HTR-8/SVneo (cell line): ENCODE measurements around the gene CST6.
"Not testable (repeated sequence)": the region's sequence is repeated elsewhere in the genome, so short reads cannot be mapped to it uniquely, and the experiment has no call there.

Experiments
- DNase-seq: peaks from one replicate; pipeline ENCODE4 v3.0.0; 2011; ENCODE audit warnings: low spot score, mixed read lengths; ENCODE audit not compliant: insufficient read length
- FAIRE-seq: peaks from 2 replicates; lab custom pipeline; 2011; peaks lifted over from hg19 to GRCh38; lab: Jason Lieb, UNC

CST6 gene

DNA sequence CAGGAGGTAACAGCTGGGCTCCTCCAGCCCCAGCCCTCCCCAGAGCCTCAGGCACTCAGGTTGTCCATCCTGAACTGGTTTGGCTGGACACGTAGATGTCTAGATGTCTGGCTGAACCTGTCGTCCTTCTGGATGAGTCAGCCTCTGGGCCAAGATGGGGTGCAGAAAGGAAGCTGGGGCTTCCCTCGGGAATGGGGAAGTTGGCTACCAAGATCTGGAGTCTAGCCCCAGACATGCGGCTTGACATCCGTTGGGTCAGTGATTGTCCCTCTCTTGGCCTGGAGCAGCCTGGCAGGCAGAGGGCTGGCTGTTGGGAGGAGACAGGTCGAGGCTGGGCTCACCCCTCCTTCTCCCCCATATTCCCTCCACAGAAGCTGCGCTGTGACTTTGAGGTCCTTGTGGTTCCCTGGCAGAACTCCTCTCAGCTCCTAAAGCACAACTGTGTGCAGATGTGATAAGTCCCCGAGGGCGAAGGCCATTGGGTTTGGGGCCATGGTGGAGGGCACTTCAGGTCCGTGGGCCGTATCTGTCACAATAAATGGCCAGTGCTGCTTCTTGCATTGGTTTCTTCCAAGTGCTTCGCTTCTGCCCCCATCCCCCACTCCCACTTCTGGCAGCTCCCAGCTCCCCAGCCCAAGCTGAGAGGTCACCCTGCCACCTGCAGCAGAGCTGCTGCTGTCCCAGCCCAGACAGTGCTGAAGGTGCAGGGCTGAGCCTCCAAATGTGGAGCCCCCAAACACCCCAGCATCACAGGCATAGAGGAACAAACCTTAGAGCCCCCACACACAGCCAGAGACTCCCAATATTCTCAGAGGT is 1.3 kb downstream of the CST6 start:
- FAIRE-seq (peak; percentile 90), DNase-seq (no peak)

DNA sequence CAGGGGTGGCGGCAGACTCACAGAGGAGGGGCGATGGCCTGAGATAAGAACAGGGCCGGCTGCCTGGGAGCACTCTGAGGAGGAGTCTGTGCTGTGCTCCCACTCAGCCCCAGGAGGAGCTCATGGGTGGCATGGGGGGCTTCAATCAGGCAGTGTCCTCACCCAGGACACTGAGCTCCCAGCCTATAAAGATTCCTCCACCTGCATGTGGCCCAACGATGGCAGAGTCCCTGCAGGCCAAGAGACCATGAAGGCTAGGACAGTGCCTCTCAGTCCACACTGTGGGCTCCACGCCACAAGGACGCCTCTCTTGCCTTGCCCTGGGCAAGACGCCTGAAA is 1.9 kb downstream of the CST6 start:
- FAIRE-seq (no peak), DNase-seq (no peak)

DNA sequence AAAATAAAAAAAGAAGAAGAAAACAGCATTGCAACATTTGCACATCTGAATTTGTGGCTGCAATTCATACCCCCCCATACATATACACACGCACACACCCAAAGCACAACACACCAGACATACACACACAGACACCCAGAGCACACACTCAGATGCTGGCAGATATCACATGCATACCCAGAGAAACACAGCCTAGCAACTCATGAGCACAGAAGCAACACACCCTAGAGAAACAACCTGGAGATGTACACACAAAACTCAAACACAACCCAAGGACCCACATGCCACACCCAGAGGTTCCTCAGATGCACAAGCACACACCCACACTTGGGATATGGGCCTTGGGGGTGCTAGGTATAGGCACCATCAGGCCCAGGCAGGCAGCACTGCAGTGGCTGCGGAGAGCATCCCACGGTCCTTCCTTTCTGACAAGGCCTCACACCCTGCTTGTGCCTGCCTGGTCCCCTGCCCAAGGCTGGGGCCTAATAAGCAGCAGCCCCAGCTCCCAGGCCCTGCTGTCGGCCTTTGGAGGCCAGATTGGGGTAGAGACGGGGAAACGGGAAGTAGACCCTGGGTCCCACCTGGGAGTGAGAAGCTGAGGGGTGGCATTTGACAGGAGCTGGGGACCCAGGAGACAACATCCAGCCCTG is 3.1 kb downstream of the CST6 start:
- FAIRE-seq (no peak), DNase-seq (no peak)

DNA sequence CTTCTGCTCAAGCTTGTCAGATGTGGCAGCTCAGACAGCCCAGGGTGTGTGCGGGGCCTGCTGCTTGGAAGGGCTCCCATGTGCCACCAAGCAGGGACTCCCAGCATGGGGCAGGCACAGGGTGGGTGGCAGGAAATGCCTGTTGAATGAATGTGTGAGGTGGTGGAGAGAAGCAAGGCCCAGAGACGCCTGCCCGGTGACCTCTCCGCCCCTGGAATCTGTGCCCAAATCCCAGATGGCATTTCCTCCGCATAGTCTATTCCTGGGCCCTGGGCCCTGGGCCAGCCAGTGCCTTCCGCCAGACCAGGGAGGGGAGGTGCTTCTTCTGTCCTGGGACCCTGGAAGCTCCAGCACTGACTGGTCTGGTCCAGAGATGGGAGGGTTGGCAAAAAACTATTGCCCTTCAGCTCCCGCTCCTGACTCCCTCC is 3.7 kb downstream of the CST6 start:
- FAIRE-seq (peak; percentile 99), DNase-seq (peak; percentile 83)

DNA sequence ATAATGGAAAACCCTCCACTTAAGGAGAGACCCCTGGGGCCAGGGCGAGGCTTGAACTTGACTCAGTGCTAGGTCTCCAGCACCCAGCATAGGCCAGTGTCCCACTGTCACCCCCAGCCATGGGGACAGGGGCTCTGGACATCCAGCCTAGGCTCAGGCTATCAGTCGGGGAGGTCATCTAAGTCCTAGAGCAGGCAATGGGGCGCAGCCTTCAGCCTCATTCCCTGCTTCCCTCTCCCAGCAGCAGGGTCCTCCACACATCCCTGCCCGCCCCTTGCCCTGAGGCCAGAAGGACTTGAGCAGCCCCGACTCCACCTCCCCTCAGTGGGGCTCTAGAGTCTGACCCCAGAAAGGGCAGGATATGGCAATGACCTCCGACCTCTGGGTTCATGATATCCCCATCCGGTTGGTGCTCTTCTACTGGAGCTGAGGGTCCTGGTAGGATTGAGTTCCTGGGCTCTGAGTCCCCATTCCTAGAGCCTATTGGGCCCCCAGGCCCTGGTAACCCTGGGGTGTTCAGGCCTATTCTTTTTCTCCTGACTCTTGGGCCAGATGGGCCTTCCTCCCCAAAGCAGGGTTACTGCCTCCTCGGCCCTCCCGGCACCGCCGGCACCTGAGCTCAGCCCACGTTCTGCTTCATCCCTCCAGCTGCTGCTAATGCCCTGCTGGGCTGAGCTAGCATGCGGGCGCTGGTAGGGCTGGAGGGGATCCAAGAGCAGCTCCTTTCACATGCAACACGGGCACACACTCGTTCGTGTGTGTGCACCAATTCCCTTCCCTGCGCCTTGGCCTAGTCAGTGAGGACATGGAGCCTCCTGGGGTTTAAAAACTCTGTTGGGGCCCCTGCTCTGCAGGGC is 4.4 kb downstream of the CST6 start:
- peak; percentile 38 for FAIRE-seq
- DNase-seq, result no peak

DNA sequence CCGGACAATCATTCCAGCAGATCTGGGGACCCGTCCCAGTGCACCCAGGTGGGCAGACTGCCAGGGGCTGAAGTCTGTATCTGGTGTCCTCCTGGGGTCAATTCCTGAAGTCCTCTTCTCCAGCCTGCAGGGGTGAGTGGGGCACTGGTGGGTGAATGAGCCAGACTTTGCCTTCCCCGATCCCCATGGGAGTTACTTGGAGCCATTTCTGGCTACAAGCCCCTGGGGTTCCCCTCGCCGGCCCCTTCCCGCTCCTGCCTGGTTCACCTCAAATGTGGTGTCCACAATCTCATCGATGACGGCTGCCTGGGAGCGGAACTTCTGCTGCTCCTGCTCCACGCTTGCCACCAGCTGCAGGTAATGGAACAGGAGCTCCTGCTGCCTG is 5.0 kb downstream of the CST6 start:
- FAIRE-seq (no peak), DNase-seq (no peak)

DNA sequence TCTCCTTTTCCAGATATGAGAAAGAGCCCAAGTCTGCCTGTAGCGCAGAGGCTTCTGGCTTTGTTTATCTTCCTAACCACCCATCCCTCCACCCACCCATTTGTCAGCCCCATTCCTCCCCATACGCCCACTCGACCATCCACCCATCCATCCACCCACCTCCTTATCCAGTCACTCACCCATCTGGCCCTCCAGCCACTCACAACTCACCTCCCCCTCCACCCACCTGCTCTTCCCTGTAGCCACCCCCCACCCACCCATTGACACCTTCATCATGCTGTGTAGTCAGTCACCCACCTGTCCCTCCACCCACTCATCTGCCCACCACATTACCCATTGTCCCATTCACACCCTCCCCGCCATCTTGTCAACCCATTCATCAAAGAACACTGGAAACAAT is 5.5 kb downstream of the CST6 start:
- FAIRE-seq (peak; percentile 79), DNase-seq (no peak)

DNA sequence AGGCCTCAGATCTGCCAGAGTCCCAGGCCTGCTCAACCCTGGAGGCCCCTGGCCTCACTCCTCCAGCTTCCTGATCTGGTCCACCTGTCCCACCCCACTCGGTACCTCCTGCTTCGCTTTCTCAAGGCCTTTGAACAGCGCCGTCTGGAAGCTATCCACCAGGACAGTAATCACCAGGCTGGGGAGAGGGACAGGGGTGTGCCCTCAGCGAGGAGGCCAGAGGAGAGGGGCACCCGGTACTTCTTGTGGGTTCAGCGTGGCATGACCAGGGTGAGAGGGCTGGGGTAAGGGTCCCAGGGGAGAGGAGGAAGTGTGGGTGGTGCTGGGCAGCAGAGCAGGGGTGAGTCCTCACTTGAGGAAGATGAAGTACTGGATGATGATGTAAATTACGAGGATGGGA is 8.4 kb downstream of the CST6 start:
- DNase-seq, result no peak
- FAIRE-seq, result no peak

DNA sequence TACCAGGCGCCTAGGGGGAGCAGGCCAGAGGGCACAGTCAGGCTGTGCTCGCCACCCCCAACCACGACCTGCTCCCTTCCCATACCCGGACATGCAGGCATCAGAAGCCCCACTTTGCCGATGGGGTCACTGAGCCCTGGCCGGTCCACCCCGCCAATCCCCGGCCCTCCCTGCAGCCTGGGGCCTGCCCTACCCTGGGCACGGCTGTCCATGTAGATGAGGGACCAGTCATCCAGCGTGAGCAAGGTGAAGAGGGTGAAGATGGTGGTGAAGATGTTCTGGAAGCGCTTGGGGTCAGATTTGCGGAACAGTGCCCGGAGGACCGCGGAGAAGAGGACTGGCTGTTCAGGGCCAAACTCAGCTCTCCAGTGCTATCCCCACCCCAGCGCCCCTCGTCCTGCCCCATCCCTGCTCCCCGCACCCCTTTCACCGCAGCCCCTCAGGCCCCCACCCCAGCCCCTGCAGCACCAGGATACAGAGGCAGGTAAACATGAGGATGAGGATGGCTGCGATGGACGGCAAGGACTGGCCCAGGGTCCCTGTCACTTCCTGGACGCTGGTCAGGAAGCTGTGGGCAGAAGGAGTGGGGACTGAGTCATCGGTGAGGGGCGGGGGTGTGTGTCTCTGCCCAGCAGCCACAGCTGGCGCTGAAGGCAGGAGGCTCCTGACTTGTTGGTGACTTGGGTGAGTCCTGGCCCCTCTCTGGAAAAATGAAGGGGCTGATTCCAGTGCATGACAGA is 9.0 kb downstream of the CST6 start:
- DNase-seq, result peak; percentile 94
- FAIRE-seq, result peak; percentile 99

DNA sequence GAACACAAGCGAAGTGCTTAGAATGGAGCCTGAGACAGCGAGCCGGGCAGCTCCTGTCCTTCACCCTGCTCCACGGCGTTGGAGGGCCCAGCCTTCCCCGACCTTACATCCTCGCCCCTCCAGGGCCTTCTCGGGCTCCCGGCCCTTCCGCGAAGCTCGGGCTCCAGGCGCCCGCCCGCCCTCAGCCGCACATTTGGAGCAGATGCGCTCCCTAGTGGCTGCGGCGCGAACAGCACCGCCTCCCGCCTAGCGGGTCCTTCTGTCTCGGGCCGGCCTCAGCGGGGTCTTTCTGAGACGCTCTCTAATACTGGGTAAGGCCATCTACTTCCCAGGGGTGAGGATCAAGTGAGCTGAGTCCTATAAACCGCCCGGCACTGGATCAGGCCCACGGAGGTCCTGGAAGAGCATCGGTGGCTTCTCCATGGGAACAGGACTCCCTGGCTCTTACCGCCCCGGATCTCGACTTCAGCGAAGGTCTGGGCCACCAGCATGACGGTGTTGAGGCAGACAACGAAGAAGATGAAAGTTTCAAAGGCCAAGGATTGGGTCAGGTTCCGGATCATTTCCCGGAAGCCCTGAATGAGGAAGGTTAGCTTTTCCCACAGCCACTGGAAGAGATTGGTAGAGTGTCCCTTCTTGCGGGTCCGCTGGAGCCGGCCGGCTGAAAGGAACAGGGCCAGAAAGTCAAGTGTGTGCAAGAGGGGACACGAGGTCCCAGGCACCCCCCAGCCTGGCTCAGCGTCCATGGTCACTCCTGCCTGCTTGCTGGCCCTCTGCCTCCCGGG is 10.8 kb downstream of the CST6 start:
- DNase-seq, result peak; percentile 94
- FAIRE-seq, result peak; percentile 97

DNA sequence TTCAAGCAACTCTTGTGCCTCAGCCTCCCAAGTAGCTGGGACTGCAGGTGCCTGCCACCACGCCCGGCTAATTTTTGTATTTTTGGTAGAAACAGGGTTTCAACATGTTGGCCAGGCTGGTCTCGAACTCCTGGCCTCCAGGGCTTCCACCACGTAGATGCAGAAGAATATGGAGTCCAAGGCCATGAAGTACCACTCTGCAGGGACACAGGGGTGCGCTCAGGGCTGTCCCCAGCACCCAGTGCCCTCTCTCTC is 11.3 kb downstream of the CST6 start:
- DNase-seq, FAIRE-seq: not testable (repeated sequence)

DNA sequence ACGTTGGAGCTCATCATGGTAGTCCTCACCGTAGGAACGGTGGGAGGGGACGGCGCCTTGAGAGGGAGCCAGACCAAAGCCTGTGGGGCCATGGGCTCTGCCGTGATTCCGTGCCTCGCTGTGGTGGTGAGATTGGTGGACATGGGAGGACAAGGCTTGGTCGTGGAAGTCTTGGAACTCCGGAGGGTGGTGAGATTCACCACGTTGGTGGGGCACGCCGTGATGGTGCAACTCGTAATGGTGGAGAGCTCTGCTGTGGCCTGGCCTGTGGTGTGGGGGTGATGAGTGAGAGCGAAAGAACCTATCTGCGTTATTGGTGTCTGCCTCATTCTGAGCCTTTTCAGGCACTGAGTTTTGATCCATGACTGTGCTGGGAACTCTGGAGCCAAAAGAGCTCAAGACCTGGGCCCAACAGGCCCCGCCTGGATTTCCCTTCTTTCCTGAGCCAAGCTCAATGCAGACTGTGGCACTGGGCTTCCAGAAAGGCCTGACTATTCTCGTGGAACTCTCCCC is 14.3 kb downstream of the CST6 start, which contains the start of gene CATSPER1:
Gene CATSPER1 (minus strand): TSS at position 463 of the 513 bp plus-strand sequence. CDS start 100 bp downstream, at position 363.
- DNase-seq (no peak), FAIRE-seq (peak; percentile 86)

DNA sequence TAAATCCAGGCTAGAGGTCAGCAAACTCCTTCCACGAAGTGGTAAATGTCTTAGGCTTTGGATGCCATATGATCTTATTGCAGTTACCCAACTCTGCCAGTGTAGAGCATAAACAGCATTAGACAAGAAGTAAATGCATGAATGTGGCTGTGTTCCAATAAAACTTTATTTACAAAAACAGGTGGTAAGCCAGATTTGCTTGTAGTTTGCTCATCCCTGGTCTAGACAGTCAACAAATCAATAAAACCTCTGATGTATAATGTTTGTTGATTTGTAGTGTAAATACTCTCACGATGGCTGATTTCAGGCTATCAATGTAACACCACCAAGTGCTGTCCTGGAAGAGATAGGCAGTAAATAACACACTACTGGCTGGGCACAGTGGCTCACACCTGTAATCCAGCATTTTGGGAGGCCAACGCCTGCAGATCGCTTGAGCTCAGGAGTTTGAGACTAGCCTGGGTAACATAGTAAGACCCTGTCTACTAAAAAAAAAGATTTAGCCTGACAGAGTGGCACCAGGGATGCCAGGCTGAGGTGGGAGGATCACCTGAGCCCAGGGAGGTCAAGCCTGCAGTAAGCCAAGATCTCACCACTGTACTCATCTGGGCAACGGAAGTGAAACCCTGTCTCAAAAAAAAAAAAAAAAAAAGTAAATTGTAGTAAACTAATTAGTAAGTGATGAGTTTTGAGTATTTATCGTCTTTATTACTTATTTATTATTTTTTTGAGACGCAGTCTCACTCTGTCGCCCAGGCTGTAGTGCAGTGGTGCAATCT is 21.3 kb downstream of the CST6 start:
- FAIRE-seq, result peak; percentile 95
- no peak for DNase-seq

DNA sequence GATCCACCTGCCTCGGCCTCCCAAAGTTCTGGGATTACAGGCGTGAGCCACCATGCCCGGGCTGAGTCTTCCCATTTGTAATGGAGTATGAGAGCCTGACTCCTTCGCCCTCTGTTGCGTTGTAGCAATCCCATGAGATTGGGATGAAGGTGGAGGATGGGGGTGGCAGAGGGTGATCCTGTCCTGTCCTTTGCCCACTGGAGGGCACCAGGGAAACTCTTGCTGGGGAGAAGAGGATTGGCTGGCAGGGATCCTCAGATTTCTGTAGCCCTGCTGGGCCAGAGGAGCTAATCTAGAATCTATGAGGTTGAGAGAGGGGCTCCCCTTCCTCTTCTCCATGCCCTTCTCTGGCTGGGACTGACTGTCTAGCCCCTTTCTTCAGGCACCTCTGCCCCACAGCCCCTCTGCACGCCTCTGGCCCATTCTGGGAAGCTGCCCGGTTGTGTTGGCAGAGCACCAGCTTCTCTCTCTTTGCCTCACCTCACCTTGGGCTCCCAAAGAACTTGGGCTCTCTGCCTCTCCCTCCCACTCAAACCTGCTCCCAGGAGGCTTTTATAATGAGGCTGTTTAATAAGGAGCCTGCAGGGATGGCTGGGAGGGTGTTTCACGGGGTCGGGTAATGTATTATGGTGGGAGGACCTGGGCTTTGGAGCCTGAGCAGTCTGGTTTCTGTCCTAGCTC is 24.0 kb downstream of the CST6 start:
- DNase-seq, result no peak

DNA sequence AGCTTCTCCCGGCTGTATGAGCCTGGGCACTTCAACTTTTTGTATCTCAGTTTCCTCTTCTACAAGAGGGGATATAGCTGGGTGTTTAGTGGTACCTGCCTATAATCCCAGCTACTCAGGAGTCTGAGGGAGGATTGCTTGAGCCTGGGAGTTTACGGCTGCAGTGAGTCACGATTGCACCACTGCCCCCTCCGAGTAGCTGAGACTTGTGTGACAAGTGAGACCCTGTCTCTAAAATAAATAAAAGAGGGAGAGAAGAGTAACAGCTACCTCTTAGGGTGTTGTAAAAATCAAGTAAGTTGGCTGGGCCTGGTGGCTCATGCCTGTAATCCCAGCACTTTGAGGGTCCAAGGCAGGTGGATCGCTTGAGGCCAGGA is 24.5 kb downstream of the CST6 start:
- DNase-seq (no peak), FAIRE-seq (no peak)

More for the DNA sequence above, 24.0 kb downstream of the CST6 start:
- FAIRE-seq, result peak; percentile 62

DNA sequence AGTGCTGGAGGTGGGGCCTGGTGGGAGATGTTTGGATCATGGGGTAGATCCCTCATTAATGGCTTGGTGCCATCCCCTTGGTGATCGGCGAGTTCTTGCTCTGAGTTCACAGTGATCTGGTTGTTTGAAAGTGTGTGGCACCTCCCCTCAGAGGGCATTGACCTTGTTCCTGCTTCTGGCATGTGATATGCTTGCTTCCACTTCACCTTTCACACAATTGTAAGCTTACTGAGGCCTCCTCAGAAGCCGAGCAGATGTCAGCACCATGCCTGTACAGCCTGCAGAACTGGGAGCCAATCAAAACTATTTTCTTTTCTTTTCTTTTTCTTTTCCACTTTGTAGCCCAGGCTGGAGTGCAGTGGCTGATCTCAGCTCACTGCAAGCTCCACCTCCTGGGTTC is 25.5 kb downstream of the CST6 start:
- no peak for FAIRE-seq

DNA sequence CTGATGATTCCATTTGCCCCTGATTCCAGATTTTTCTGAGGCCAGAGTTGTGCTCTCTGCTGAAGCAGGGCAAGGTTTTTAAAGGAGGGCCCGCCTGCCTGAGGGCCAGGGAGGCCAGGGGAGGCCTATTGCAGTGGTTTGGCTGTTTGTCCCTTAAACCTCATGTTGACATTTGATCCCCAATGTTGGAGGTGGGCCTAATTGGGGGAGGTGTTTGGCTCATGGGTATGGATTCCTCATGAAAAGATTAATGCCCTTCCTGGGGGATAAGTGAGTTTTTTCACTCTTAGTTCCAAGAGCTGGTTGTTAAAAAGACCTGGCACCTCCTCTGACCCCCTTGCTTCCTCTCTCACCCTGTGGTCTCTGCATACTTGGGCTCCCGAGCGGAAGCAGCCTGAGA is 28.0 kb downstream of the CST6 start:
- DNase-seq (no peak), FAIRE-seq (peak; percentile 52)

More for the DNA sequence above, 25.5 kb downstream of the CST6 start:
- no peak for DNase-seq
